ENCODE data around the gene CCR5.
A peak's percentile ranks its signal among the peaks of the same experiment; 100 is the strongest.
"Not testable (repeated sequence)": the region's sequence is repeated elsewhere in the genome, so short reads cannot be mapped to it uniquely, and the experiment has no call there.

The CCR5 gene

DNA sequence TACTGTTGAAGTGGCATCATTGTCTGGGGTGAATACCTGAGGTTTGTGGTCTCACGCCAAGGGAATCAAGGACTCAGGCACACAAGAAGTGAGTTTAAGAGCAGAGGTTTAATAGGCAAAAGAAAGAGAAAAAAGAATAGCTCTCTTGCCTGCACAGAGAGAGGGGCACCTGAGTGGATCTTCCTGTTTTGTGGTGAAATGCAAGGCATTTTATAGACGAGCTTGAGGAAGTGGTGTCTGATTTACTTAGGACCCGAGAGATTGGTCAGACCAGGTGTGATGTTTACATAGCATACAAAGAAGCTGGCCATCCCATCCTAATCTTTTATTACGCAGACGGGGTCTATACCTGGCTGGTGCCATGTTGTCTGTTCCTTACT is 13.2 kb downstream of the CCR5 start:
- DNase-seq (ENCODE audit: low read depth in 2 of 2): no peak

DNA sequence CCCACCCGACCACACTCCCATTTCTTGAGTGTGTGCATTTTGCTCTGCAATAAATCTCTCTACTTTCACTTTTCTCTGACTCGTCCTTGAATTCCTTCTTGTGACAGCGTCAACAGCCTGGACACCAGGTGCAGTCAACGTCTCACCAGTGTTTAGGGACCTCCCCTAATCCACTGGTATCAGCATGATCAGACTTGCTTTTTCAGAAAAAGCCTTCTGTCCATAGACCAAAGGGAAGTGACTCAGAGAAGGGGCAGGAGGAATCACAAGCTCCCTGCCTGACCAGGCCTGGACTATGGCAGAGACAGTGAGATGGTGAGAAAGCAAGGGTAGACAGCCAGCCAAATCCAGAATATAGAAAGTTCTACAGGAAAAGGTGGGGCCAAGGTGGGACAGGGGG is 15.5 kb downstream of the CCR5 start:
- no peak for DNase-seq (ENCODE audit: low read depth in 2 of 2)

DNA sequence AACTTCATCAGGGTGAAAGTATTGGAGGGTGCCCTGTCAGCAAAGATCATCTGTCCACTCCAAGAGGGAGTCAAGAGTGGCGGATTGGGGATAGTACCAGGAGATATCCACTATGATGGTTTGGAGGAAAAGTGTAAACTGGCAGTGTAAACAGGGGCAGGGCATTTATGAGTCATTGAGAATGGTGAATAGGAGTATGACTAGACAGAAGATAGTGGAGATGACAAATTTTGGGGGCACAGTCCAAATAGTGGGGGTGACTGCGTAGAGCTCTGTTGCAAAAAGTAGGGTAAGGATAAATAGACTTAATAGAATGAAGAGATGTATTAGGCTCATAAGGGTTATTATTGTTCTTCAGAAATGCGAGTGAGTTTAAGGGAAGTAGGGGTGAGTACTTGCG is 18.1 kb downstream of the CCR5 start:
- not testable (repeated sequence) for DNase-seq (ENCODE audit: low read depth in 2 of 2)

DNA sequence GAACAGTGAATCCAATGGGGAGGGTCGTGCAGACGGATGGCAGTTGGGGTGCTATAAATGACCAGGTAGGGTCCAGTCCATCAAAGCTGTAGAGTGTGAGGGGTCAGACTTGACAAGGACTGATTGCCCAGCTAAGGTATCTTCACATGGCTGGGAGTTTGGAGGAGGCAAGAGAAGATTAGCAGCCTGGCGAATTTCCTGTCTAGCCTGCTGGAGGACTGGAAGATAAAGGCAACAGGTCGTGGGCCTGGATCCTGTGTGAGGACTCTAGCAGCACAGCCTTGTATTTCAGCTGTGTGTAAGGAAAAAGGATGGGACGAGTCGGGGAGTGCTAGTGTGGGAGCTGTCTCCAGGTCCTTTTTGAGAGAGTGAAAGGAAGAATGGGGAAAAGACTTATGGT is 18.6 kb downstream of the CCR5 start:
- no peak for DNase-seq (ENCODE audit: low read depth in 2 of 2)

DNA sequence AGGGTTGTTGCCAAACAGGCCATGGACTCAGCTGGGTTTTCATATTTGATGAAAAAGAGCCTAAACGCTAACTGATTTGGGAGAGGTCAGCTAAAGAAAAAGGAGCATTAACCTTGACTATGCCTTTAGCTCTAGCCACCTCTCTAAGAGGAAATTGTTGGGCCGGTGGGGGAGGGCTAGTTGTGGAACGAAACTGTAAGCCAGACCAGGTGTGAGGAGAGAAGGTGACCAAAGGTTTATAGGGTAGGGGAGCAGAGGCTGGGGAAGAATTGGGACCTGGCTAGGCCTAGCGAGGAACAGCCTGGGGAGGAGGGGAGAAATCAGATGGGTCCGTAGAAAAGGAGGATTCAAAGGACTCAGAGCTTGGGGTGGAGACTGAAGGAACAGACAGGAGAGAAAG is 20.8 kb downstream of the CCR5 start:
- DNase-seq (ENCODE audit: low read depth in 2 of 2): not testable (repeated sequence)

DNA sequence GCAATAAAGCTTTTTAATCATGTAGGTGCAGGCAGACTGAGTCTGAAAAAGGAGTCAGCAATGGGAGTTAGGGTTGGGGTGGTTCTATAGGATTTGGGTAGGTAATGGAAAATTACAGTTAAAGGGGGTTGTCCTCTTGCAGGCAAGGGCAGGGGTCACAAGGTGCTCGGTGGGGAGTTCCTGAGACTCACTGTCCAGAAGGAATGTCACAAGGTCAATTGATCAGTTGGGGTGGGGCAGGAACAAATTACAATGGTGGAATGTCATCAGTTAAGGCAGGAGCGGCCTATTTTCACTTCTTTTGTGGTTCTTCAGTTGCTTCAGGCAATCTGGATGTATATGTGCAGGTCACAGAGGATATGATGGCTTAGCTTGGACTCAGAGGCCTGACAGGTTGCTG is 22.3 kb downstream of the CCR5 start:
- DNase-seq (ENCODE audit: low read depth in 2 of 2): no peak

DNA sequence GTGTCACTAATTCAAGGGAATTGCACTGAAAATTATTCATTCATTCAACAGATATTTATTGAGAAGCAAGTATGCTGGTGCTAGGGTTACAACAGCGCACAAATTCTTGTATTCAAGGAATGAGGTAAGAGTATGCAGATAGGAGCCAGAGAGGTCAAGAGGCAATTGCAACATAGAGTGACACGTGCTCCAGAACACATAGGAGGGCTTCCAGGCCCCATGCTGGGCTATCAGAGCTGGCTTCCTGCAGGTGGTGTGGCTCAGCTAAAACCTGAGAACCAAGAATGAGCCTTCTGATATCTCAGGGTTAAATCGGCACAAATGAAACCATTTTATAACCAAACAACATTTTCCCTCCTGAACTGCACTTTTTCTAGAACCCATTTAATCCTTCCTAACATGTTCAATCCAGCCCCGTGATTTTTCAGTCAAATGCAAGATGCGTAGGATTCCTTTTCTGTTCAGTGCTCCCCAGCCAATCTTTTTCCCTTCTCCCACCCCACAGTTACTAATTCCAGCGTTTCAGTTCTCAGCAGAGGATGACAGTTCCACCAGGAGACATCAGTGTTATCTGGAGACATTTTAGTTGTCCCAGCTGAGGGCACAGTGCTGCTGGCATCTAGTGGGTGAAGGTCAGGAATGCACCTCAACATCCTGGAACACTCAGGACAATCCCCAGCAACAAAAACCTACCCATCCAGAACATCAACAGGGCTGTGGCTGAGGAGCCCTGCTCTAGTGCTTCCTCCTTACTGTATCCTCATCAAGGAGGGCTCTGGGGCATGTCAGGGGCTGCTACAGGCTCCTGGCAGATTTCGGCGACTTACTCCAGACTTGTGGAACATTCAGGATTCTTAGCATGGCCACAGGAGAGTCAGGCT is 23.0 kb downstream of the CCR5 start:
- no peak for DNase-seq (ENCODE audit: low read depth in 2 of 2)

DNA sequence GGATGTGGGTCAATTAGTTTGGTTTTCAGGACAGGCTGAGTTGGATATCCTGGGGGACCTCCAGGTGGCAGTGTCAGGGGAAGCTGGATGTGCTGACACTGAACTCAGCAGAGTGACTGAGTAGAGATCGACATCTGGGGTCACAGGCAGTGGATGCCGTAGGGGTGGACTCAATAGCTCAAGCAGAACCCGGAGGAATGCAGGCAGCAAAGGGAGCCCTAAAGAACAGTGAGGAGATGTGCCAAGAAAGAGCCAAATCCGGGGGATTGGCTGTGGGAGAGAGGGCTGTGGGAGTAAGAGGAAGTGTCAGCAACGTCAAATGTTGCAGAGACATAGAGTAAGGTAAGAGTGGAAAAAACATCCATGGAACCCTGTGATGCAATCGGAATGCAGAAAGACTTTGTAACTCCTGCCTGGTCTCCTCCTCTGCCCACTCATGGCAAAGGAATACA is 24.5 kb downstream of the CCR5 start:
- DNase-seq (ENCODE audit: low read depth in 2 of 2): no peak

DNA sequence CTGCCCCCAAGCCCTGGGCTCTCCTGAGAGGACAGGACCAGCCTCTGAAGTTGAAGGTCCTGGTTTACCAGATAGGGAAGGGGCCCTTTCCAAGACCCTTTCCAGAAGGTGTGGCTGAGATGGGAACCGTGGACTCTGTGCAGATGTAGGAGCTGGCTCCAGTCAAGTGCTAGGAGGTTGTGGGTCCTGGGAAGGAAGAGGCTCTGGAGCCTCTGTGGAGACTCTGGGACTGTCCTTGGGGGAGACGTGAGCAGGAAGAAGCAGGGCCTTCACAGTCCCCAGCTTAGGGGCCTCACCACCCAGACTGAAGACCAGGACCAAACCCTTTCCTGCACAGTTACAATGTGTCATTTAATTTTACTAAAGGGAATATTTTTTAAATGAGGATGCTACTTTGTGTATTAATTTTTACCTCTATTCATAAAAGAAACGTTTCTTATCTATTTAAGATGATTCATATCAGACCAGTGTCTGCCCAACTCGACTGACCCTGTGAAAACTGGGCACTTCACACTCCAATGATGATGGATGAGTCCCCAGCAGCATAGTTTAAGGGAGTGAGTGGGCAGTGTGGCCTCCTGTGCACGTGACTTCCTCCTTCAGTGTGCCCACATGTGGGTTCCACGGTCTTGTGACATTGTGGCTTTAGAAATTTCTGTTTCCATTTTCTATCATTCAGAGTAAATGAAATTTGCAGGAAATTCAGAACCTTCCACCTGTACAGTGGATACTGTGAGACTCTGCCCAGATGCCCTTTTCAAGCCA is 25.2 kb downstream of the CCR5 start:
- no peak for DNase-seq (ENCODE audit: low read depth in 2 of 2)

DNA sequence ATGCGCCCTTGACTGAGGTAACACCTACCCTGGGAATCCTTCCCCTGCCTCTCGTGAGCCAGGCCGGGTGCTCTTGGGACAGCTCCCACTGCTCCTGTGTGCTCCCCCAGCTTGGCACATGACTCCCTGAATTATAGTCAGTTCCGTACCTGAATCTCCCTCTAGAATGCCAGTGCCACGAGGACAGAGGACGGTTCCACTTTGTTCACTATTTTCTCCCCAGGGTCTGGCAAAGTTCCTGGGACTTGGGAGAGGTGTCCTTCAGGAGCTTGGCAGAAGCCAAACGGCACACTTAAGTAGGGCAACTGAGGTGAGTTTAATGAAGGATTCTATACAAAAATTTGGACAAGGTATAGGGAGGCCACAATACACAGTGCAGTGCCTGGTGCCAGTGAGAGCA is 26.4 kb downstream of the CCR5 start:
- no peak for DNase-seq (ENCODE audit: low read depth in 2 of 2)

DNA sequence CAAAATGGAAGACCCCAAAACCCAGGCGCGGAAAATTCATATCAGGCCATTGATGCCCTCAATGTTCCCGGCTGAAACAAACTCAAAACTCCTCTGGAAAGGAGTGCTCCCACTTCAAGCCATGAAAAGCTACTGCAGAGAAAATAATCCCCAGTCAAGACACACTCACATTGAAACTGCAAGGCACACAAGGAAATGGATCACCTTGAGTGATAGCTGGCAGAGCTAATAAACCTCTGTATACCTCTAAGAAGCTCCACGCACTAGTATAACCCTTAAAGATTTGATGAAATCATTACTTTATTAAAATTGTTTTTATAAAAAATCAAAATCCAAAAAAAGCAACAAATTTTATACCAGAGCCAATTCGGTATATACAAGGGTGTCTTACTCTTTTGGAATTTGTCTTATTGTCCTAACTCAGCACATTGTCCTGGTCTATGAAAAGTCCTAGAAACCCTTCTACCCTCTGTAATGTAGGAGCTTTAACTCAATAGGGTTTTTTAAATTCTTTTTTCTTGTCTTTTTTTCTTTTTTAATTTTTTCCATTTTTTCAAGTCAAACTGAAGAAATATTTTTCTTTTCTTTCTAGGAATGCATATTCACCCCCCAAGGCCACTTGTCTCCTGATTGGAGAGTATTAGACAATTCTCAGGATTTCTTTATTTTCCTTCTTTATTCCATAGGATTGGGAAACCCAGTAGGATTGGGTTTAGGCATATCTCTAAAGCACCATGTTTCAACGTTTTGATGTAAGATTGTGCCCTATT is 27.6 kb downstream of the CCR5 start:
- no peak for DNase-seq (ENCODE audit: low read depth in 2 of 2)

DNA sequence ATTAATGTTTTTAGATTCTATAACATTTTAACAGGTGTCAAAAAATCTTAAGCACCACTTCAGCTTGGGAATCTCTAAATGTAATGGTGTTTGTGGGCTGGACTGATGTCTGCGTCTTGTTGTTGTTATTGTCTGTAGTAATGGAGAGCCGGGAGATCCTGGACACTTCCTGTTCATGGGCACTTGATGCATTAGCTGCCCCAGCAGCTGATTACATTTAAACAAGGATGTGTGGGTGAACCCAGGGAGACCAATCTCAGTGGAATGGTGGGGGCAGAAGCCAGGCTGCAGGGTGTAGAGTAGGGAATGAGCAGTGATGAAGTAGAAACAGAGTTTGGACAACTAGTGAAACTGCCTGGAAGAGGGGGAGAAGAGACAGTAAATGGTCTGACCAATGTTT is 28.4 kb downstream of the CCR5 start:
- no peak for DNase-seq (ENCODE audit: low read depth in 2 of 2)

DNA sequence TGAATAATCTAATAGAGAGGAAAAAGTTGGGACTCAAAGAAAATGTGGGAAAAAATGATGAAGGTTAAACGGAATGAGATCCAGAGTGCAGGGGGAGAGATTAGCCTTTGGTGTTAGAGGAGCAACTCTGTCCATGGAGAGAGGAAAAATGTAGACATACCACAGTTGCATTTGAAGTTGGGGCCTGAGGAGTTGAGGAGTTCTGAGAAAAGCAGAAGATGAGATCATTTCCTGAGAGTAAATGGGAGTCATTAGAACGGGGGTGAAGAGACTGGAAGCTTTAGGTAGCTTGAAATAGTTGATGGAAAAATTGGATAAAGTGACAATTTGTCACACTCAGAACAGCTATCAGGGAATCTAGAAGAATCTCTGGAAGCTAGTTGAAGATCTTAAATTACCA is 28.8 kb downstream of the CCR5 start:
- no peak for DNase-seq (ENCODE audit: low read depth in 2 of 2)

DNA sequence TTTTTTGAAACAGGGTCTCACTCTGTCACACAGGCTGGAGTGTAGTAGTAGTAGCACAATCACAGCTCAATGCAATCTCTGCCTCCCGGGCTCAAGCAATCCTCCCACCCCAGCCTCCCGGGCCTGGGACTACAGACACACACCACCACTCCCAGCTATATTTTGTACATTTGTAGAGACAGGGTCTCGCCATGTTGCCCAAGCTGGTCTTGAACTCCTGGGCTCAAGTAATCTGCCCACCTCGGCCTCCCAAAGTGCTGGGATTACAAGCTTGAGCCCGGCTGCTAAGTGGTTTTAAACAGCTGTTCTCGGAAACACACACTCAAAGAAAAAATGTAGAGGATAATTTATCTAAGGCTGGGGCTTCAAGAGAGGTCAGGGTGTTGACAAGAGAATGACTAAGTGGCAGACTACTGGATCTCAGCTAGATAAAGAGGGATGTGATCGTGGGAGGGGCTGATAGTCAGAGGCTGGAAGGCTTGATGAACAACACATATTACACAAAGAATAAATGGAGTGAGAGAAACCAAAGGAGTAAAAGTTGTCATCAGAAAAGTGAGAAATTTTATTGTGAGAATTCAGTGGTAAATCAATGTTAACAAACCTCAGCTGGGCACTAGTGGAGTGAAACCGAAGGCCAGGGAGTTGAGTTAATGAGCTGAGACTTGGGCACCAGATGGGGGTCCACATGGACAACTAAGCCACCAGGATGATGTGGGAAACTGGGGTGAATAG is 29.4 kb downstream of the CCR5 start:
- no peak for DNase-seq (ENCODE audit: low read depth in 2 of 2)

DNA sequence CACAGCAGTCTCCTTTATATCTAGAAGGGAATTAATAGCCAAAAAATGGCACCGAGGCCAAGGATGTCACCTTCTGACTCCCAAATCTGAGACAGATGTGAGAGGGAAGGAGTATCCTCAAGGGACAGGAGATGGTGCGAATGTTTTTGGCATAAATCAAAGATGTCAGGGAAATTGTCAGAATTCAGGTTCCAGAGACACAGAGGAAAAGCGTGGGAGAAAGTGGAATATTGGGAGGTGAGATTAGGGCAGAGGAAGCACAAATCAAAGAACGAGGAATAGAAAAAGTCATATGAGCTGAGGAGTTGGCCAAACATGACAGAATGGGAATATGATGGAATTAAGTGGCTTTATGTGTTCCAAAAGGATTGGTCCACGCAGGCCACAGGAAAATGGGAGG is 30.1 kb downstream of the CCR5 start:
- no peak for DNase-seq (ENCODE audit: low read depth in 2 of 2)

DNA sequence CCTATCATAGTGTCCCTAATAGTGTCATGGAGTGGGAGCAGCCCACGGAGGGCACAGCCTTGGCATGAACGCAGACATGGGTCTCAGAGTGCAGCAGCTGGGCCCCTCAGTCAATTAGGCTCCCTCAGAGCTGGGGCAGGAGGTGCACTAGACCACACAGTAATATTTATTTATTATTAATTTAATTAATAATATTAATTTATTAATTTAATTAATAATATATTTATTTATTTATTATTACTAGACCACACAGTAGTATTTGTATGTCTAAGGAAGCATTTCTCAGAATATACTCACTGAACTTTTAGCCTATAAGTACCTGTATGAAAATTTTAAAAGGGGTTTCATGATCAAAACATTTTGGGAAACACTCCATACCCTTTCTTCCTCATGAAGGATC is 30.8 kb downstream of the CCR5 start:
- no peak for DNase-seq (ENCODE audit: low read depth in 2 of 2)

DNA sequence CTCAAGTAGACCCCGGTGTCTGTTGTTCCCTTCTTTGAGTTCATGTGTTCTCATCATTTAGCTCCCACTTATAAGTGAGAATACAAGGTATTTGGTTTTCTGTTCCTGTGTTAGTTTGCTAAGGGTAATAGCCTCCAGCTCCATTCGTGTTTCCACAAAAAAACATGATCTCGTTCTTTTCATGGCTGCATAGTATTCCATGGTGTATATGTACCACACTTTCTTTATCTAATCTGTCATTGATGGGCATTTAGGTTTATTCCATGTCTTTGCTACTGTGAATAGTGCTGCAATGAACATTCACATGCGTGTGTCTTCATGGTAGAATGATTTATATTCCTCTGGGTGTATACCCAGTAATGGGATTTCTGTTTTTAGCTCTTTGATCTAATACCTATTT is 32.2 kb downstream of the CCR5 start:
- not testable (repeated sequence) for DNase-seq (ENCODE audit: low read depth in 2 of 2)

DNA sequence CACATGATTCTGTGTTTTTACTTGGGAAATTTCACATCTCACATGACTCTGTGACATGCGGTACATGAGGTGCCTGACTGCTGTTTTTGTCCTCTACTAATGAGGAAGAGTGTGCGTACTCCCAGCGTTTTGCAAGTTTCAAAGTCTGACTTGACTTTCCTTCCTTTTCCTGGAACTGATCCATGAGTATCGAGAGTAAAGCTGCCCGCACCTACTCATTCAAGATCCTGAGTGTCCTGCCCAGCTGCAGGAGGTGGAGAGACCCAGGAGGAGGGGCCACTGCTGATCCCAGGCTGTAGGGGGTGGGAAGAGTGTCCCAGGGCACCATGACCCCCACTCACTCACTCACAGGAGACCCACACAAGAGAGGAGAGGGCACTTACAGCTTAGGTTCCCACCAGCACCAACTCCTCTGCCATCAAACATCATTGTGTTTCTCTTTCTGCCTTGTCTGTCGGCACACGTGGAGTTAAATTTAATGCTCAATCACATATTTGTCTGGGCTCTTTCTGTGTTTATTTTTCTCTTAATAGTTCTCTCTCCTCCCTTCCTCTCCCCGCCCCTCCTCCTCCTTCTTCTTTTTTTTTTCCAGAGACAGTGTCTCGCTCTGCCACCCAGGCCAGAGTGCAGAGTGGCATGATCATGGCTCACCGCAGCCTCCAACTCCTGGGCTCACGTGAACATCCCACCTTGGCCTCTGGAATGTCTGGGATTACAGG is 34.7 kb downstream of the CCR5 start:
- DNase-seq (ENCODE audit: low read depth in 2 of 2): no peak

DNA sequence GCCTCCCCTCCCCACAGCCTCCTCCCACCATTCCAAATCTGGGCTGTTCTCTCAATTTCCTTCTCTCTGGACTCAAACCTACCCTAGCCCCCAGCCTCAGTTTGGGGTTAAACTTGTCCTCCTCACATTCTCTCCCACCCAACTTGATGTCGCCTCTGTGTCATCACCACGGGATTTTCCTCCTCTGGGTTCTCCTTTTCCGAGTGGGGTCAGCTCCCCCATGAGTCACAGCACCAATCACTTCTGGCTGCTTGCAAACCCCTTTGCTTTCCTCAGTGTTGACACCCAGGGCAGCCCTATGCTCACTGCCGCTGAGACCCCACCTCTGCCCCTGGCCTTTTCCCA is 35.7 kb downstream of the CCR5 start:
- DNase-seq (ENCODE audit: low read depth in 2 of 2): no peak

DNA sequence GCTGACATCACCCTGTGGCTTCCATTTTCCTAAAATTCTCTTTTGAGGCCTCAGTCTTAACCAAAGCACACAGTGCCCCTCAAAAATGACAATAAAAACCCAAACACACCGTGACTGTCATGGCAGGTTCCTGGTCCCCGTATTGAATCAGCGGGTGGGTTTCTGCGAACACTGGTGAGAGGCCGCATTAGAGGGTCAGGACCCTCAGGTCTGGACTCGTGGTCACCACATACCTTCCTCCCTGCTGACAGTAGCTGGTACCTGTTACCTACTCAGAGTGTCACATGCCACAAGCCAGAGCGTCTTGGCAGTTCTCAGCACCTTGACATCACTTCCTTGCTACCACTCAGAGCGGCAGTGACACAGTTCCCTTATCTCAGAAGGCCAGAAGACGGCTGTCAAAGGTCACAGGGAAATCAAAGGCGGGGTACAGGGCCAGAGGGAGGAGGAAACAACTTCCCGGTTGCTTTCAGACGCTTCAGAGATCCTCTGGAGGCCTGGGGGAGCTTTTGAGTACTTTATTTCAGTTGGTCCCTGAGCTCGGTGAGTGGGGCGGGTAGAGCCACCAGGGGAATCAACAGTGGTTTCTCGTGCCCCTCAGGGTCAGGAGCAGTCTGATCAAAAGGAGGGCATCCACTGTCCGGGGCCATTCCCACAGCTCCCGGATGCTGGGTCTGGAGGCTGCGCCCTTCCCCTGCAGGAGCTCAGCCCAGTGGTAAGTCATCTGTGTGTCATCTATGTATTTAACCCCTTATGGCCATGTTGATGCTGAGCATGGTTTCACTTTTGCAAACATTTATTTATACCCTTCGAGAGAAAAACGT is 36.3 kb downstream of the CCR5 start, which contains the start of the genes CCR5AS and CCRL2:
CCR5AS (minus strand) TSS at position 279 of the 824 bp plus-strand sequence.
CCRL2 (plus strand) TSS at position 472 of the 824 bp plus-strand sequence. CDS start 821 bp downstream, outside the sequence.
- peak in 1 of 2 experiments; percentile 9 for DNase-seq (ENCODE audit: low read depth in 2 of 2)
